HL-60 (cell line): Measurements from ENCODE around the gene GLRA3.

Experiments used
- DNase-seq, 2 experiments: peaks; one replicate each; pipeline ENCODE4 v3.0.0-alpha.2; 2010 to 2020; ENCODE audit warnings: low read depth in 1 of 2, low spot score in 1 of 2
- H3K27ac ChIP-seq: fragments of 250-450 bp; sonication (Bioruptor Pico); replicated peaks from 2 replicates; pipeline ENCODE4 v1.5.1; 2020; ENCODE audit warnings: mild to moderate bottlenecking, moderate library complexity
- H3K27me3 ChIP-seq: fragments of 250-450 bp; sonication (Bioruptor Pico); 2 replicates; pipeline ENCODE4 v1.5.1; 2021; ENCODE audit warnings: mild to moderate bottlenecking, moderate library complexity; ENCODE audit not compliant: insufficient read depth, poor library complexity, severe bottlenecking
- H3K4me3 ChIP-seq: replicated peaks from 2 replicates; pipeline ENCODE4 v1.5.1; 2011; ENCODE audit warnings: mild to moderate bottlenecking, control low read depth, low read length; ENCODE audit not compliant: insufficient read depth
- CTCF ChIP-seq: IDR thresholded peaks from one replicate; pipeline ENCODE4 v1.5.1; 2011; ENCODE audit warnings: low read length, control low read depth, inconsistent platforms; ENCODE audit not compliant: insufficient read depth
- GABPA ChIP-seq: IDR thresholded peaks from 2 replicates; pipeline ENCODE4 v1.6.1; 2012; ENCODE audit warnings: low read depth
- POLR2AphosphoS5 ChIP-seq: IDR thresholded peaks from 2 replicates; pipeline ENCODE4 v1.6.1; 2012; ENCODE audit warnings: low read depth
- REST ChIP-seq: IDR thresholded peaks from 2 replicates; pipeline ENCODE4 v1.6.1; 2012; ENCODE audit warnings: low read depth; ENCODE audit not compliant: insufficient replicate concordance
- SPI1 ChIP-seq: IDR thresholded peaks from 2 replicates; pipeline ENCODE4 v1.6.1; 2012; ENCODE audit warnings: low read depth, mild to moderate bottlenecking, borderline replicate concordance

GLRA3 gene

GRCh38 chr4:174871407-174871806 lies 42.4 kb upstream of the GLRA3 start:
- TF ChIP-seq SPI1 (no peak), REST (no peak), GABPA (no peak), CTCF (no peak), POLR2AphosphoS5 (no peak)
- H3K27ac ChIP-seq, result no peak overlapping the region
- no peak overlapping the region for H3K4me3 ChIP-seq
- no peaks in the 10 kb centered on the region for H3K27me3 ChIP-seq
- DNase-seq, result no peak

- H3K27me3 ChIP-seq, result no peaks in the 10 kb centered on the region
- no peak overlapping the region for H3K4me3 ChIP-seq
- H3K27ac ChIP-seq, result no peak overlapping the region
- TF ChIP-seq CTCF, result no peak
- TF ChIP-seq GABPA, result no peak
- TF ChIP-seq SPI1, result no peak
- no peak for TF ChIP-seq REST
- TF ChIP-seq POLR2AphosphoS5, result no peak
- DNase-seq, result no peak
These were observed 41.3 kb upstream of the GLRA3 start for GRCh38 chr4:174870311-174870710.

GRCh38 chr4:174869339-174869738 lies 40.3 kb upstream of the GLRA3 start:
- DNase-seq, result no peak
- Histone ChIP-seq H3K4me3 (no peak overlapping the region), H3K27ac (no peak overlapping the region), H3K27me3 (no peaks in the 10 kb centered on the region)
- TF ChIP-seq CTCF (no peak), POLR2AphosphoS5 (no peak), SPI1 (no peak), GABPA (no peak), REST (no peak)
